Activated CD8-positive, alpha-beta memory T cell treated with anti-CD3 and anti-CD28 coated beads, Interleukin-2, amount 50 U/mL, for 48 hours (primary cell): ENCODE measurements around the gene IL17C.

Source experiments
- DNase-seq: peaks from one replicate; pipeline ENCODE4 v3.0.0-alpha.2; 2020

IL17C gene

GRCh38 chr16:88647178-88648070 is 9.1 kb downstream of the IL17C start:
- no peak for DNase-seq

- no peak for DNase-seq
Measured at GRCh38 chr16:88649195-88649923, 11.0 kb downstream of the IL17C start.

- DNase-seq = no peak
Measured at GRCh38 chr16:88649924-88650748, 11.8 kb downstream of the IL17C start.

- DNase-seq = peak; percentile 92
Measured at GRCh38 chr16:88650749-88651275, 12.4 kb downstream of the IL17C start, which contains the start of gene CYBA. Gene CYBA (minus strand): TSS chr16:88651053. CDS start chr16:88651013, 40 bp downstream.

GRCh38 chr16:88651276-88651988 is 13.1 kb downstream of the IL17C start:
- DNase-seq = peak; percentile 88

GRCh38 chr16:88651989-88652761 is 13.8 kb downstream of the IL17C start:
- no peak for DNase-seq

GRCh38 chr16:88652762-88653063 is 14.3 kb downstream of the IL17C start:
- no peak for DNase-seq

- DNase-seq = no peak
Measured at GRCh38 chr16:88653101-88653500, 14.7 kb downstream of the IL17C start.

- DNase-seq = no peak
Measured at GRCh38 chr16:88653596-88654362, 15.4 kb downstream of the IL17C start.

GRCh38 chr16:88654363-88655052 is 16.1 kb downstream of the IL17C start:
- DNase-seq = no peak

- no peak for DNase-seq
Measured at GRCh38 chr16:88655053-88655732, 16.8 kb downstream of the IL17C start.

GRCh38 chr16:88655733-88656281 is 17.4 kb downstream of the IL17C start:
- no peak for DNase-seq

GRCh38 chr16:88656291-88656980 is 18.1 kb downstream of the IL17C start:
- no peak for DNase-seq

GRCh38 chr16:88657371-88657770 is 19.0 kb downstream of the IL17C start:
- no peak for DNase-seq

- DNase-seq = no peak
Measured at GRCh38 chr16:88658714-88659113, 20.3 kb downstream of the IL17C start.

GRCh38 chr16:88659160-88659559 is 20.8 kb downstream of the IL17C start:
- DNase-seq = no peak

GRCh38 chr16:88661468-88661867 is 23.1 kb downstream of the IL17C start:
- DNase-seq = no peak

- DNase-seq = no peak
Measured at GRCh38 chr16:88662222-88662842, 24.0 kb downstream of the IL17C start.
